Mesodermal cell (in vitro differentiated cells): ENCODE results near the gene TMSB15A.
"Not testable (repeated sequence)": the region's sequence is repeated elsewhere in the genome, so short reads cannot be mapped to it uniquely, and the experiment has no call there.

Experiments
- H3K27ac ChIP-seq: 2 replicates; pipeline ENCODE4 v1.7.0; 2013; ENCODE audit warnings: mild to moderate bottlenecking, low read depth, low read length, moderate library complexity; ENCODE audit not compliant: severe bottlenecking
- H3K36me3 ChIP-seq: 2 replicates; pipeline ENCODE4 v1.7.1; 2013; ENCODE audit warnings: mild to moderate bottlenecking, low read length, moderate library complexity; ENCODE audit not compliant: control insufficient read depth, insufficient read depth
- H3K4me1 ChIP-seq: one replicate; pipeline ENCODE4 v1.7.1; 2013; ENCODE audit warnings: mild to moderate bottlenecking, low read length; ENCODE audit not compliant: insufficient read depth, control insufficient read depth, poor library complexity, severe bottlenecking
- H3K4me3 ChIP-seq: 2 replicates; pipeline ENCODE4 v1.7.0; 2013; ENCODE audit warnings: low read length, control low read depth, mild to moderate bottlenecking; ENCODE audit not compliant: insufficient read depth, poor library complexity, severe bottlenecking; ENCODE audit errors: extremely low read depth
- H3K9me3 ChIP-seq: 2 replicates; pipeline ENCODE4 v1.7.1; 2013; ENCODE audit warnings: mild to moderate bottlenecking, low read length, moderate library complexity; ENCODE audit not compliant: control insufficient read depth
- WGBS, 2 experiments: methylation state at CpG; one replicate each; pipeline ENCODE4 v1.1.5; 2013; ENCODE audit warnings: missing lambda C conversion rate in 2 of 2; ENCODE audit not compliant: insufficient coverage in 2 of 2; 5-methylcytosine and 5-hydroxymethylcytosine counted together

Gene TMSB15A

DNA sequence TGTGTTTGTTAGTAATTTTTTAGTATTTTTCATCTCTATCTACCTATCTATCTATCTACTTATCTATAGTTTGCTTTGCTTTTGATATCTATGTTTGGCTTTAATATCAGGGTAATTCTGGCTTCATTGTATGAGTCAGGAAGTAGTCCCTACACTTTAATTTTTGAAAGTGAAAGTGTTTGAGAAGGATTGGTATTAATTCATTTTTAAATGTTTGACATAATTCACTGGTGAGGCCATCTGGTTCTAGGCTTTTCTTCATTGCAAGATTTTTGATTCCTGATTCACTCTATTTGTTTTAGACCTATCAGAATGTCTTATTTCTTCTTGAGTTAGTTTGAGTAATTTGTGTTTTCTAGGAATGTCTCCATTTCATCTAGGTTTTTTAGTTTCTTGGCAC, 24.8 kb downstream of the TMSB15A start:
- Histone ChIP-seq H3K9me3 (no peaks in the 10 kb centered on the region), H3K36me3 (no peaks in the 10 kb centered on the region), H3K4me1 (no peaks in the 10 kb centered on the region), H3K27ac (no peak overlapping the region), H3K4me3 (no peak overlapping the region)

- not testable (repeated sequence) for H3K4me3 ChIP-seq, H3K27ac ChIP-seq, H3K36me3 ChIP-seq, H3K9me3 ChIP-seq, H3K4me1 ChIP-seq
- WGBS, 2 experiments: no CpG with 5 or more reads among the region's 5 CpGs
These were observed 37.8 kb downstream of the TMSB15A start for GRCh38 chrX:102478765-102479164.

DNA sequence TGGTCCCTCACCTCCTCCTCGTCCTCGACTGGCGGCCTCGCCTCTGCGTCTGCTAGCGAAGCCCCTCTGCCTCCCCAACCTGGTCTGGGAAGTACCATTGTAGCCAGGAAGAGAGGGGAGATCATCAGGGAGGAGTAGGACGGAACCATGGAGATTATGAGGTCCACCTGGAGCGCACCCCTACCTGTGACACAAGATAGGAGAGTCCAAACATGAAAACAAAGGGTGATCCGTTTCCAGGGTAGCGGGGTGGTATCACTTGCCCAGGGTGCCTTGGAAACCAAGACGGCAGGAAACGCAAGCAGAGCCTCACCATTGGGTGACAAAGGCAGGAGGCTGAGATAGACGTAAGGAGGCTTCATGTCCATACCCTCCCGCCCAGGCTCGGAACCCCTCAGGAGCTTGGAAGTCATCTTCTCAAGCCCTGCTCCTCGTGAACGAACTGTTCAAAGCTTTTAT, 44.7 kb downstream of the TMSB15A start, which contains the start of gene TCP11X2:
TSS of gene TCP11X2 (minus strand) at position 51 of the 459 bp plus-strand sequence.
- H3K4me1 ChIP-seq, H3K36me3 ChIP-seq, H3K27ac ChIP-seq, H3K4me3 ChIP-seq, H3K9me3 ChIP-seq: not testable (repeated sequence)
- no CpG with 5 or more reads among the region's 17 CpGs for whole genome bisulfite sequencing, 2 experiments

DNA sequence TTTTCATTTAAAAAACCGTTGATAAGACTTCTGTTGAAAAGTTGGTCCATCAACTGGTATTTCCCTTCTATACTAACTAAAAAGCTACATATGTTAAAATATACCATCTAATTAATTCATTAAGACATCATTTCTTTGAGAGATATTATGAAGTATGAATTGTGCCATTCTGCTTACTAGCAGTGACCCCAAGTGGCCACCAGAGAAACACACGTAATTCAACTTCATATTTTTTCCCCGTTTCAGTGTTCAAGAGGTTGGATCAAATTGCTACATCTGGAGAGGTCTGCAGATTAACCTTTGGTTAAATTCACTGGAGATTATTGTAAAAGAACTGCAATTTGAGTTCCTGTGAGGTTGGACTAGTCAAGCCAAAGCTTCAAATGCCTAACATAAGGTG, 46.3 kb downstream of the TMSB15A start:
- not testable (repeated sequence) for H3K27ac ChIP-seq, H3K36me3 ChIP-seq, H3K4me3 ChIP-seq, H3K9me3 ChIP-seq, H3K4me1 ChIP-seq
- WGBS, 2 experiments: no CpG with 5 or more reads among the region's 3 CpGs
